Endodermal cell (in vitro differentiated cells): ENCODE data around the gene ODC1. TPM values are rescaled to one million over a fixed set of nuclear protein-coding genes. Genes with fewer than 3 reads are reported as not detected.
A peak's percentile ranks its signal among the peaks of the same experiment; 100 is the strongest.

Experiments
- DNase-seq: peaks from one replicate; pipeline ENCODE4 v3.0.0-alpha.2; 2017
- H3K27ac ChIP-seq: 2 replicates; pipeline ENCODE4 v1.5.1; 2013; ENCODE audit warnings: mild to moderate bottlenecking, low read depth, low read length, moderate library complexity
- H3K27me3 ChIP-seq: 2 replicates; pipeline ENCODE4 v1.6.1; 2013; ENCODE audit warnings: mild to moderate bottlenecking, low read length, moderate library complexity; ENCODE audit not compliant: insufficient read depth, control insufficient read depth, poor library complexity, severe bottlenecking
- H3K36me3 ChIP-seq: 2 replicates; pipeline ENCODE4 v1.7.0; 2013; ENCODE audit warnings: mild to moderate bottlenecking, low read length, moderate library complexity; ENCODE audit not compliant: control insufficient read depth, insufficient read depth
- H3K4me1 ChIP-seq: one replicate; pipeline ENCODE4 v1.7.0; 2013; ENCODE audit warnings: low read length; ENCODE audit not compliant: control insufficient read depth, insufficient read depth
- H3K4me3 ChIP-seq: 2 replicates; pipeline ENCODE4 v1.5.1; 2013; ENCODE audit warnings: mild to moderate bottlenecking, low read length, moderate library complexity
- H3K9ac ChIP-seq: 2 replicates; pipeline ENCODE4 v1.6.1; 2013; ENCODE audit warnings: mild to moderate bottlenecking, low read length, moderate library complexity; ENCODE audit not compliant: poor library complexity, severe bottlenecking; ENCODE audit errors: extremely low read depth
- H3K9me3 ChIP-seq: 2 replicates; pipeline ENCODE4 v1.6.1; 2013; ENCODE audit warnings: mild to moderate bottlenecking, low read length, moderate library complexity; ENCODE audit not compliant: control insufficient read depth
- H3K27ac Mint-ChIP-seq: 2 replicates; pipeline ENCODE4 v1.8.0; 2020; ENCODE audit warnings: mixed read lengths
- H3K27me3 Mint-ChIP-seq: 2 replicates; pipeline ENCODE4 v1.8.0; 2021; ENCODE audit warnings: mild to moderate bottlenecking, mixed read lengths; ENCODE audit not compliant: insufficient read depth
- H3K36me3 Mint-ChIP-seq: 2 replicates; pipeline ENCODE4 v1.8.0; 2020; ENCODE audit warnings: low read depth, mixed read lengths
- H3K4me1 Mint-ChIP-seq: 2 replicates; pipeline ENCODE4 v1.8.0; 2020; ENCODE audit warnings: mixed read lengths
- H3K4me3 Mint-ChIP-seq: 2 replicates; pipeline ENCODE4 v1.8.0; 2020; ENCODE audit warnings: mild to moderate bottlenecking, moderate library complexity, mixed read lengths
- H3K9me3 Mint-ChIP-seq: 2 replicates; pipeline ENCODE4 v1.8.0; 2020; ENCODE audit warnings: mild to moderate bottlenecking, mixed read lengths
- CTCF ChIP-seq: fragments of 200-600 bp; sonication (generic); conservative IDR thresholded peaks from 2 replicates; pipeline ENCODE4 v1.5.0; 2021; ENCODE audit warnings: antibody characterized with exemption, mild to moderate bottlenecking
- WGBS, 2 experiments: methylation state at CpG; one replicate each; pipeline versions ENCODE4 v1.1.5 to v1.1.7; 2013; ENCODE audit warnings: missing lambda C conversion rate in 2 of 2, mixed read lengths in 1 of 2; ENCODE audit not compliant: insufficient coverage in 1 of 2, insufficient read length in 1 of 2; 5-methylcytosine and 5-hydroxymethylcytosine counted together
- total RNA-seq, 2 donors: library from RNA; stranded (reverse); fragmentation: NEBNext Ultra II Directional in 1 of 2; extraction: Animal tissue kit (Norgen Biotek cat#: 25700) in 1 of 2; gene quantifications; 2 replicates in 1 of 2; 3 replicates in 1 of 2; pipeline ENCODE4 v1.2.1, GENCODE V29; 2021

ODC1 gene
- total RNA-seq, 2 donors from 2014 or later = 108 to 152 TPM

GRCh38 chr2:10469301-10469700, 21.2 kb upstream of the ODC1 start:
- TF ChIP-seq CTCF = no peak
- H3K9ac ChIP-seq = no peak overlapping the region

GRCh38 chr2:10467401-10467800, 19.3 kb upstream of the ODC1 start:
- Histone ChIP-seq H3K27me3 (no peaks in the 10 kb centered on the region), H3K27ac (no peak overlapping the region), H3K9me3 (no peaks in the 10 kb centered on the region), H3K36me3 (no peaks in the 10 kb centered on the region), H3K4me3 (no peak overlapping the region), H3K4me1 (no peaks in the 10 kb centered on the region), H3K9ac (no peak overlapping the region)
- Mint-ChIP-seq H3K4me1 (peaks cover 12% of the 10 kb centered on the region), H3K9me3 (no peaks in the 10 kb centered on the region), H3K27me3 (peaks cover 5% of the 10 kb centered on the region), H3K36me3 (no peaks in the 10 kb centered on the region), H3K27ac (no peak overlapping the region), H3K4me3 (no peak overlapping the region)
- 87 to 92% methylated on average over 6 to 13 of the region's 15 CpGs for WGBS, 2 experiments
- no peak for TF ChIP-seq CTCF
- DNase-seq = no peak

More at GRCh38 chr2:10469301-10469700, 21.2 kb upstream of the ODC1 start:
- Mint-ChIP-seq H3K9me3 (no peaks in the 10 kb centered on the region), H3K4me1 (peaks cover 16% of the 10 kb centered on the region), H3K36me3 (no peaks in the 10 kb centered on the region), H3K27ac (no peak overlapping the region), H3K27me3 (peaks cover 16% of the 10 kb centered on the region), H3K4me3 (no peak overlapping the region)
- 92 to 97% methylated on average over 3 to 4 of the region's 4 CpGs for WGBS, 2 experiments
- no peaks in the 10 kb centered on the region for H3K36me3 ChIP-seq
- peaks cover 9% of the 10 kb centered on the region for H3K4me1 ChIP-seq
- DNase-seq = no peak
- H3K9me3 ChIP-seq = no peaks in the 10 kb centered on the region
- no peak overlapping the region for H3K4me3 ChIP-seq
- no peaks in the 10 kb centered on the region for H3K27me3 ChIP-seq
- H3K27ac ChIP-seq = no peak overlapping the region

GRCh38 chr2:10466801-10467200, 18.7 kb upstream of the ODC1 start:
- Histone ChIP-seq H3K27ac (no peak overlapping the region), H3K9ac (no peak overlapping the region), H3K36me3 (no peaks in the 10 kb centered on the region), H3K4me3 (no peak overlapping the region), H3K9me3 (no peaks in the 10 kb centered on the region), H3K27me3 (no peaks in the 10 kb centered on the region), H3K4me1 (no peaks in the 10 kb centered on the region)
- DNase-seq = peak; percentile 63
- Mint-ChIP-seq H3K27me3 (peaks cover 5% of the 10 kb centered on the region), H3K9me3 (no peaks in the 10 kb centered on the region), H3K4me1 (peaks cover 11% of the 10 kb centered on the region), H3K4me3 (no peak overlapping the region), H3K27ac (no peak overlapping the region), H3K36me3 (no peaks in the 10 kb centered on the region)
- peak; percentile 37 for TF ChIP-seq CTCF
- 83 to 96% methylated on average over 7 to 11 of the region's 11 CpGs for WGBS, 2 experiments
